Measurements from ENCODE around the gene PEAK1. TPM values are rescaled to one million over a fixed set of nuclear protein-coding genes. Genes with fewer than 3 reads are reported as not detected.
A peak's percentile ranks its signal among the peaks of the same experiment; 100 is the strongest.

The PEAK1 gene
- total RNA-seq, 4 donors from 2014 or later = 31.0 to 49.3 (median 35.0) TPM

DNA sequence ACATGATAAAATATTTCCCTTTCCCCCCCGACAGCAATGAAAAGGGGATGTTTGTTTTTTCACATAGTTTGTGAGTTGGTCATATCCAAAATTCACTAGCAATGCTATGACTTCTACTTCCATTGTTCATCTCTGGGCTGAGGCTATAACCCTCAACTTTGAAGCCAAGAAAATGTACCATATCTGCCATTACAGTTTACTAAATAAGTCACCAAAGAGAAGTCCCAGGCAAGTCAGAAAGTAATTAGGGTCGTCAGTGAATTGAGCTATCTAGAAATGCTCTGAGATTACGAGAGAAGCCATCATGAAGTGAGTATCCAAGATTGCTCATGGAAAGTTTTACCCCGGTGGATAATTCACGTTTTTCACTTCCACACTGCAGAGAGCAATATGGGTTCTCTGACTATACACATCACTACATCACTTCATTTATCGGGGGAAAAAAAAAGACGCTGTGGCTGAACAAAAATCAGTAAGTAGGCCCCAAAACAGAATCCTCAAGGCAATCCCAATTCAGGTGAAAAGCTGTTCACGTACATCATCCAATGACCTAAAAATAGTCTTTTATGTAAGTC lies 1.4 kb downstream of the PEAK1 start:
- TF ChIP-seq POLR2A (IDR thresholded peaks at IDR 0.05) = no peak
- TF ChIP-seq CTCF (IDR thresholded peaks at IDR 0.05) = no peak
- peaks cover 18 to 20% of the 10 kb centered on the region in 2 donors for H3K4me1 ChIP-seq
- H3K9me3 ChIP-seq = no peaks in the 10 kb centered on the region
- H3K4me3 ChIP-seq (replicated peaks in 1 of 3) = peak overlapping the region in 1 of 3 donors; percentile 89
- no peaks in the 10 kb centered on the region for H3K27me3 ChIP-seq
- intact Hi-C loops (cut with DNase I) = no loop called here
- H3K36me3 ChIP-seq = no peaks in the 10 kb centered on the region
- DNase-seq = no peak
- 60 to 73% methylated on average over 8 of the region's 8 CpGs for WGBS, 2 donors
- peak overlapping the region in 2 of 3 donors; percentile 84 to 89 for H3K27ac ChIP-seq

GRCh38 chr15:77417602-77418001 lies 2.3 kb downstream of the PEAK1 start:
- DNase-seq = no peak
- Histone ChIP-seq H3K9me3 (no peaks in the 10 kb centered on the region), H3K27ac (no peak overlapping the region), H3K4me1 (peaks cover 12 to 16% of the 10 kb centered on the region in 2 donors), H3K4me3 (replicated peaks in 1 of 3) (no peak overlapping the region), H3K36me3 (no peaks in the 10 kb centered on the region), H3K27me3 (no peaks in the 10 kb centered on the region)
- TF ChIP-seq CTCF (IDR thresholded peaks at IDR 0.05) (no peak), POLR2A (IDR thresholded peaks at IDR 0.05) (no peak)
- WGBS, 2 donors = 84 to 89% methylated on average over 3 of the region's 3 CpGs
- intact Hi-C loops (cut with DNase I) = no loop called here

DNA sequence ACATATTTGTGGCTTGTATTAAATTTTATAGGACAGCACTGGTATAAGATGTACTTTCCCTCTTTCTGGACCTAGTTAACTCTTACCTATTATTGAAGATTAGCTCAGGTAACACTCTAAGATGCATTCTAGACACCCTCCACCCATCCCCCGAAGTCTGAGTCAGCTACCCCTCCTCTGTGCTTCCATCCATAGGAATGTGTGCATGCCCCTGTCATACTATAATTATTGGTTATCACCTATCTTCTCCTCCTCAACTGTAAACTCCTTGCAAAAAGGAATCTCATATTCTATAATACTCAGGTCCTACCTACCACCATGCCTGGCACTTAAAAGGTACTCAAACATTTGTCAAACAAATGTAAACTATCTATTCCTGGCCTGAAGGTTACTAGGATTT lies 3.0 kb downstream of the PEAK1 start:
- 55 to 72% methylated on average over 1 of the region's 1 CpG for WGBS, 2 donors
- peaks cover 5 to 10% of the 10 kb centered on the region in 2 donors for H3K4me1 ChIP-seq
- H3K27ac ChIP-seq = no peak overlapping the region
- H3K36me3 ChIP-seq = no peaks in the 10 kb centered on the region
- H3K4me3 ChIP-seq (replicated peaks in 1 of 3) = no peak overlapping the region
- H3K27me3 ChIP-seq = no peaks in the 10 kb centered on the region
- no peak for DNase-seq
- no peaks in the 10 kb centered on the region for H3K9me3 ChIP-seq
- no peak for TF ChIP-seq CTCF (IDR thresholded peaks at IDR 0.05)
- TF ChIP-seq POLR2A (IDR thresholded peaks at IDR 0.05) = no peak
- intact Hi-C loops (cut with DNase I) = no loop called here

GRCh38 chr15:77416148-77416455 lies 3.8 kb downstream of the PEAK1 start:
- Histone ChIP-seq H3K4me1 (peaks cover 0 to 6% of the 10 kb centered on the region in 2 donors), H3K9me3 (no peaks in the 10 kb centered on the region), H3K4me3 (replicated peaks in 1 of 3) (no peak overlapping the region), H3K36me3 (no peaks in the 10 kb centered on the region), H3K27ac (no peak overlapping the region), H3K27me3 (no peaks in the 10 kb centered on the region)
- intact Hi-C loops (cut with DNase I) = no loop called here
- no peak for TF ChIP-seq CTCF (IDR thresholded peaks at IDR 0.05)
- no peak for TF ChIP-seq POLR2A (IDR thresholded peaks at IDR 0.05)
- 67 to 68% methylated on average over 2 of the region's 2 CpGs for WGBS, 2 donors
- DNase-seq = peak in 1 of 2 donors; percentile 7

- peaks cover 0 to 6% of the 10 kb centered on the region in 2 donors for H3K4me1 ChIP-seq
- 89% methylated on average over 4 of the region's 4 CpGs for whole genome bisulfite sequencing, 2 donors
- TF ChIP-seq POLR2A (IDR thresholded peaks at IDR 0.05) (no peak), CTCF (IDR thresholded peaks at IDR 0.05) (no peak)
- H3K9me3 ChIP-seq = no peaks in the 10 kb centered on the region
- DNase-seq = no peak
- no peaks in the 10 kb centered on the region for H3K36me3 ChIP-seq
- intact Hi-C loops (cut with DNase I) = no loop called here
- no peak overlapping the region for H3K4me3 ChIP-seq (replicated peaks in 1 of 3)
- H3K27me3 ChIP-seq = no peaks in the 10 kb centered on the region
- H3K27ac ChIP-seq = no peak overlapping the region
Observed at GRCh38 chr15:77415450-77416147, 4.3 kb downstream of the PEAK1 start.
